ENCODE data around the gene IFNGR2.

GRCh38 chr21:33414068-33414467, 10.9 kb downstream of the IFNGR2 start:
- TF ChIP-seq CEBPB (IDR thresholded peaks at IDR 0.05) (no peak), CTCF (IDR thresholded peaks at IDR 0.05) (no peak), USF2 (IDR thresholded peaks at IDR 0.05) (no peak), RARB (CRISPR knock-in tag; IDR thresholded peaks at IDR 0.05) (no peak), REST (IDR thresholded peaks at IDR 0.05) (no peak)
- TF ChIP-seq, protein P1, sequence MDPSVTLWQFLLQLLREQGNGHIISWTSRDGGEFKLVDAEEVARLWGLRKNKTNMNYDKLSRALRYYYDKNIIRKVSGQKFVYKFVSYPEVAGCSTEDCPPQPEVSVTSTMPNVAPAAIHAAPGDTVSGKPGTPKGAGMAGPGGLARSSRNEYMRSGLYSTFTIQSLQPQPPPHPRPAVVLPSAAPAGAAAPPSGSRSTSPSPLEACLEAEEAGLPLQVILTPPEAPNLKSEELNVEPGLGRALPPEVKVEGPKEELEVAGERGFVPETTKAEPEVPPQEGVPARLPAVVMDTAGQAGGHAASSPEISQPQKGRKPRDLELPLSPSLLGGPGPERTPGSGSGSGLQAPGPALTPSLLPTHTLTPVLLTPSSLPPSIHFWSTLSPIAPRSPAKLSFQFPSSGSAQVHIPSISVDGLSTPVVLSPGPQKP (IDR thresholded peaks at IDR 0.05; ENCODE audit: low read depth, low read length), result no peak
